Measurements from ENCODE around the gene ITIH4. TPM values are rescaled to one million over a fixed set of nuclear protein-coding genes. Genes with fewer than 3 reads are reported as not detected.

ITIH4 gene
- total RNA-seq, 1 donor from 2014 or later, result 23.7 TPM

GRCh38 chr3:52774066-52774713, 56.3 kb downstream of the ITIH4 start:
- peak; percentile 16 for DNase-seq

GRCh38 chr3:52773361-52774065, 57.0 kb downstream of the ITIH4 start:
- ATAC-seq, result no peak
- Histone ChIP-seq H3K27me3 (ENCODE audit: low read depth) (no peaks in the 10 kb centered on the region), H3K36me3 (no peaks in the 10 kb centered on the region), H3K4me3 (no peak overlapping the region), H3K9me3 (no peaks in the 10 kb centered on the region), H3K27ac (no peak overlapping the region), H3K4me1 (peaks cover 18% of the 10 kb centered on the region)
- no peak for TF ChIP-seq CTCF (IDR thresholded peaks at IDR 0.05)
- intact Hi-C loops (cut with DNase I), result no loop called here
- DNase-seq, result peak; percentile 15

More at GRCh38 chr3:52774066-52774713, 56.3 kb downstream of the ITIH4 start:
- Histone ChIP-seq H3K4me3 (no peak overlapping the region), H3K36me3 (no peaks in the 10 kb centered on the region), H3K27ac (no peak overlapping the region), H3K4me1 (peaks cover 16% of the 10 kb centered on the region), H3K9me3 (no peaks in the 10 kb centered on the region), H3K27me3 (ENCODE audit: low read depth) (no peaks in the 10 kb centered on the region)
- intact Hi-C loops (cut with DNase I), result no loop called here
- TF ChIP-seq CTCF (IDR thresholded peaks at IDR 0.05), result no peak
- ATAC-seq, result no peak

GRCh38 chr3:52771702-52772101, 58.8 kb downstream of the ITIH4 start:
- ATAC-seq, result no peak
- intact Hi-C loops (cut with DNase I), result no loop called here

GRCh38 chr3:52771334-52771681, 59.2 kb downstream of the ITIH4 start:
- Histone ChIP-seq H3K4me3 (peak overlapping the region; percentile 93), H3K36me3 (peaks cover 15% of the 10 kb centered on the region), H3K27ac (peak overlapping the region; percentile 86), H3K27me3 (ENCODE audit: low read depth) (no peaks in the 10 kb centered on the region), H3K4me1 (peaks cover 18% of the 10 kb centered on the region), H3K9me3 (no peaks in the 10 kb centered on the region)
- intact Hi-C loops (cut with DNase I), result no loop called here
- DNase-seq (no peak), ATAC-seq (peak; percentile 7 to 8)
- TF ChIP-seq CTCF (IDR thresholded peaks at IDR 0.05), result no peak

More at GRCh38 chr3:52771702-52772101, 58.8 kb downstream of the ITIH4 start:
- H3K27me3 ChIP-seq (ENCODE audit: low read depth), result no peaks in the 10 kb centered on the region
- peak overlapping the region; percentile 93 for H3K4me3 ChIP-seq
- no peak for DNase-seq
- H3K4me1 ChIP-seq, result peaks cover 18% of the 10 kb centered on the region
- no peak for TF ChIP-seq CTCF (IDR thresholded peaks at IDR 0.05)
- peak overlapping the region; percentile 86 for H3K27ac ChIP-seq
- H3K9me3 ChIP-seq, result no peaks in the 10 kb centered on the region
- peaks cover 13% of the 10 kb centered on the region for H3K36me3 ChIP-seq

- Histone ChIP-seq H3K9me3 (no peaks in the 10 kb centered on the region), H3K4me3 (peak within 1 kb of the TSS; percentile 93), H3K27ac (peak within 1 kb of the TSS; percentile 86), H3K27me3 (ENCODE audit: low read depth) (no peaks in the 10 kb centered on the region), H3K36me3 (peaks cover 21% of the 10 kb centered on the region), H3K4me1 (peaks cover 18% of the 10 kb centered on the region)
- intact Hi-C loops (cut with DNase I), result no loop called here
- ATAC-seq (peak; percentile 99 to 100), DNase-seq (peak; percentile 96)
- TF ChIP-seq CTCF (IDR thresholded peaks at IDR 0.05), result no peak
Observed at GRCh38 chr3:52770496-52771333, 59.8 kb downstream of the ITIH4 start, which contains the start of gene NEK4. Gene NEK4, minus strand, starts transcription at chr3:52770940. Its CDS starts 194 bp downstream, at chr3:52770746.
